GM12878 (cell line): ENCODE data around the gene NPNT.

ENCODE experiments used
- BHLHE40 ChIP-seq, 2 experiments: fragments of 450-650 bp in 1 of 2; IDR thresholded peaks; 2 replicates each; pipeline ENCODE4 v1.6.1; 2011 to 2017; ENCODE audit warnings: low read depth in 2 of 2, borderline replicate concordance in 1 of 2, improper control_type of control experiment in 1 of 2, low read length in 1 of 2, mild to moderate bottlenecking in 1 of 2
- E2F4 ChIP-seq: IDR thresholded peaks from 2 replicates; pipeline ENCODE4 v1.6.1; 2012; ENCODE audit warnings: low read depth, low read length, improper control_type of control experiment
- ESRRA ChIP-seq: IDR thresholded peaks from 2 replicates; pipeline ENCODE4 v1.6.1; 2012; ENCODE audit warnings: mild to moderate bottlenecking, low read length, improper control_type of control experiment
- EZH2 ChIP-seq: IDR thresholded peaks from 2 replicates; pipeline ENCODE4 v1.6.1; 2012; ENCODE audit warnings: low read depth, mild to moderate bottlenecking, control low read depth, inconsistent platforms, low read length, borderline replicate concordance; ENCODE audit not compliant: control insufficient read depth
- FOXK2 ChIP-seq: fragments of 450-650 bp; IDR thresholded peaks from 2 replicates; pipeline ENCODE4 v1.6.1; 2017; ENCODE audit warnings: mild to moderate bottlenecking, moderate library complexity
- HDAC2 ChIP-seq: fragments of 200-600 bp; sonication (generic); IDR thresholded peaks from 2 replicates; pipeline ENCODE4 v1.6.1; 2017
- NRF1 ChIP-seq: conservative IDR thresholded peaks from 2 replicates; pipeline ENCODE4 v1.6.1; 2011; ENCODE audit warnings: mild to moderate bottlenecking, low read depth, low read length, improper control_type of control experiment
- POU2F2 ChIP-seq: IDR thresholded peaks from 3 replicates; pipeline ENCODE4 v1.6.1; 2011; ENCODE audit warnings: low read depth, mild to moderate bottlenecking, low read length, borderline replicate concordance
- SMC3 ChIP-seq: IDR thresholded peaks from 2 replicates; pipeline ENCODE4 v1.6.1; 2011; ENCODE audit warnings: low read length, improper control_type of control experiment, borderline replicate concordance
- SP1 ChIP-seq: IDR thresholded peaks from one replicate; pipeline ENCODE4 v1.6.1; 2011; ENCODE audit warnings: low read depth, low read length
- TF ChIP-seq, protein P1 (sequence below): IDR thresholded peaks from 2 replicates; pipeline ENCODE4 v1.6.1; 2011; ENCODE audit warnings: low read depth, low read length, improper control_type of control experiment, borderline replicate concordance
- TF ChIP-seq, protein P2 (sequence below), 3 experiments: IDR thresholded peaks in 2 of 3; conservative IDR thresholded peaks in 1 of 3; 2 replicates each; pipeline ENCODE4 v1.5.1; 2011; ENCODE audit warnings: low read depth in 3 of 3, low read length in 3 of 3, mild to moderate bottlenecking in 3 of 3, control low read depth in 2 of 3, moderate library complexity in 2 of 3, inconsistent platforms in 1 of 3, mixed read lengths in 1 of 3; ENCODE audit not compliant: control insufficient read depth in 2 of 3, insufficient read depth in 1 of 3; ENCODE audit errors: extremely low read depth in 1 of 3

- no peak for TF ChIP-seq BHLHE40 (IDR thresholded peaks at IDR 0.05; ENCODE audit: borderline replicate concordance in 1 of 2, low read depth in 2 of 2, low read length in 1 of 2)
- TF ChIP-seq, protein P1, sequence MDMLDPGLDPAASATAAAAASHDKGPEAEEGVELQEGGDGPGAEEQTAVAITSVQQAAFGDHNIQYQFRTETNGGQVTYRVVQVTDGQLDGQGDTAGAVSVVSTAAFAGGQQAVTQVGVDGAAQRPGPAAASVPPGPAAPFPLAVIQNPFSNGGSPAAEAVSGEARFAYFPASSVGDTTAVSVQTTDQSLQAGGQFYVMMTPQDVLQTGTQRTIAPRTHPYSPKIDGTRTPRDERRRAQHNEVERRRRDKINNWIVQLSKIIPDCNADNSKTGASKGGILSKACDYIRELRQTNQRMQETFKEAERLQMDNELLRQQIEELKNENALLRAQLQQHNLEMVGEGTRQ = no peak
- TF ChIP-seq HDAC2 = no peak
- TF ChIP-seq, protein P2, sequence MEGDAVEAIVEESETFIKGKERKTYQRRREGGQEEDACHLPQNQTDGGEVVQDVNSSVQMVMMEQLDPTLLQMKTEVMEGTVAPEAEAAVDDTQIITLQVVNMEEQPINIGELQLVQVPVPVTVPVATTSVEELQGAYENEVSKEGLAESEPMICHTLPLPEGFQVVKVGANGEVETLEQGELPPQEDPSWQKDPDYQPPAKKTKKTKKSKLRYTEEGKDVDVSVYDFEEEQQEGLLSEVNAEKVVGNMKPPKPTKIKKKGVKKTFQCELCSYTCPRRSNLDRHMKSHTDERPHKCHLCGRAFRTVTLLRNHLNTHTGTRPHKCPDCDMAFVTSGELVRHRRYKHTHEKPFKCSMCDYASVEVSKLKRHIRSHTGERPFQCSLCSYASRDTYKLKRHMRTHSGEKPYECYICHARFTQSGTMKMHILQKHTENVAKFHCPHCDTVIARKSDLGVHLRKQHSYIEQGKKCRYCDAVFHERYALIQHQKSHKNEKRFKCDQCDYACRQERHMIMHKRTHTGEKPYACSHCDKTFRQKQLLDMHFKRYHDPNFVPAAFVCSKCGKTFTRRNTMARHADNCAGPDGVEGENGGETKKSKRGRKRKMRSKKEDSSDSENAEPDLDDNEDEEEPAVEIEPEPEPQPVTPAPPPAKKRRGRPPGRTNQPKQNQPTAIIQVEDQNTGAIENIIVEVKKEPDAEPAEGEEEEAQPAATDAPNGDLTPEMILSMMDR (IDR thresholded peaks at IDR 0.05 in 2 of 3, conservative IDR thresholded peaks at IDR 0.05 in 1 of 3; ENCODE audit: control insufficient read depth in 2 of 3, extremely low read depth in 1 of 3, insufficient read depth in 1 of 3, low read depth in 3 of 3, low read length in 3 of 3) = no peak
- no peak for TF ChIP-seq POU2F2
- no peak for TF ChIP-seq ESRRA
- no peak for TF ChIP-seq EZH2
- no peak for TF ChIP-seq SP1
- TF ChIP-seq FOXK2 = no peak
- no peak for TF ChIP-seq NRF1
- TF ChIP-seq E2F4 = no peak
- TF ChIP-seq SMC3 = no peak
Observed at GRCh38 chr4:105991726-105992125, 96.5 kb downstream of the NPNT start.
